Activated B cell treated with CpG ODN at 0.5 μM for 24 hours (primary cell): Measurements from ENCODE around the gene ADAM8. TPM values are rescaled to one million over a fixed set of nuclear protein-coding genes. Genes with fewer than 3 reads are reported as not detected.
A peak's percentile ranks its signal among the peaks of the same experiment; 100 is the strongest.

Experiments used
- ATAC-seq: fragments of 200-7000 bp; cut with Tn5 transposase; one replicate; pipeline ENCODE4 v1.10.0; 2021; ENCODE audit warnings: low read depth, mild to moderate bottlenecking, moderate library complexity
- CTCF ChIA-PET: fragments of 350-600 bp; sonication (Branson Sonifier 250); formaldehyde crosslinking; loops from one replicate; lab custom pipeline; 2021; ENCODE audit warnings: antibody characterized with exemption; lab: Charles Lee
- POLR2A ChIA-PET: fragments of 350-600 bp; sonication (Branson Sonifier 250); formaldehyde crosslinking; loops from one replicate; lab custom pipeline; 2021; ENCODE audit warnings: antibody characterized with exemption; lab: Charles Lee
- DNase-seq: peaks from one replicate; pipeline ENCODE4 v3.0.0; 2022
- H3K27ac Mint-ChIP-seq: one replicate; pipeline ENCODE4 v1.8.0; 2020; ENCODE audit warnings: mixed read lengths
- H3K27me3 Mint-ChIP-seq: one replicate; pipeline ENCODE4 v1.8.0; 2021; ENCODE audit warnings: mixed read lengths
- H3K36me3 Mint-ChIP-seq: one replicate; pipeline ENCODE4 v1.8.0; 2021; ENCODE audit warnings: low read depth, mixed read lengths
- H3K4me1 Mint-ChIP-seq: one replicate; pipeline ENCODE4 v1.8.0; 2021; ENCODE audit warnings: mixed read lengths
- H3K4me3 Mint-ChIP-seq: one replicate; pipeline ENCODE4 v1.8.0; 2020; ENCODE audit warnings: mild to moderate bottlenecking, mixed read lengths
- H3K9me3 Mint-ChIP-seq: one replicate; pipeline ENCODE4 v1.8.0; 2020; ENCODE audit warnings: mixed read lengths
- intact Hi-C: fragments of 100-400 bp; cut with micrococcal nuclease; formaldehyde crosslinking; loops from one replicate; pipeline ENCODE4 v1.15.1; 2024
- total RNA-seq: library from RNA; stranded (reverse); gene quantifications from 2 replicates; pipeline ENCODE4 v1.2.3, GENCODE V29; 2022
- TF ChIP-seq, protein P1 (sequence below): fragments of 200-600 bp; IDR thresholded peaks from one replicate; pipeline ENCODE4 v1.8.0; 2022; ENCODE audit warnings: antibody characterized with exemption, mild to moderate bottlenecking

Gene ADAM8
- total RNA-seq, 1 donor from 2014 or later, result 152 TPM

GRCh38 chr10:133306097-133306476 lies 29.4 kb upstream of the ADAM8 start:
- H3K4me3 Mint-ChIP-seq, result peak overlapping the region; percentile 35
- POLR2A ChIA-PET, result interaction anchor here (1.0 kb wide), 1 partner anchor 31 kb away, joined by 4 read pairs; no protein-coding TSS in a partner anchor
- TF ChIP-seq, protein P1, sequence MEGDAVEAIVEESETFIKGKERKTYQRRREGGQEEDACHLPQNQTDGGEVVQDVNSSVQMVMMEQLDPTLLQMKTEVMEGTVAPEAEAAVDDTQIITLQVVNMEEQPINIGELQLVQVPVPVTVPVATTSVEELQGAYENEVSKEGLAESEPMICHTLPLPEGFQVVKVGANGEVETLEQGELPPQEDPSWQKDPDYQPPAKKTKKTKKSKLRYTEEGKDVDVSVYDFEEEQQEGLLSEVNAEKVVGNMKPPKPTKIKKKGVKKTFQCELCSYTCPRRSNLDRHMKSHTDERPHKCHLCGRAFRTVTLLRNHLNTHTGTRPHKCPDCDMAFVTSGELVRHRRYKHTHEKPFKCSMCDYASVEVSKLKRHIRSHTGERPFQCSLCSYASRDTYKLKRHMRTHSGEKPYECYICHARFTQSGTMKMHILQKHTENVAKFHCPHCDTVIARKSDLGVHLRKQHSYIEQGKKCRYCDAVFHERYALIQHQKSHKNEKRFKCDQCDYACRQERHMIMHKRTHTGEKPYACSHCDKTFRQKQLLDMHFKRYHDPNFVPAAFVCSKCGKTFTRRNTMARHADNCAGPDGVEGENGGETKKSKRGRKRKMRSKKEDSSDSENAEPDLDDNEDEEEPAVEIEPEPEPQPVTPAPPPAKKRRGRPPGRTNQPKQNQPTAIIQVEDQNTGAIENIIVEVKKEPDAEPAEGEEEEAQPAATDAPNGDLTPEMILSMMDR, result no peak
- H3K27ac Mint-ChIP-seq, result peak overlapping the region; percentile 76
- ATAC-seq, result no peak
- H3K9me3 Mint-ChIP-seq, result no peaks in the 10 kb centered on the region
- peaks cover 32% of the 10 kb centered on the region for H3K36me3 Mint-ChIP-seq
- DNase-seq, result no peak
- CTCF ChIA-PET, result interaction anchor here (1.4 to 1.5 kb wide), 2 partner anchors 30 to 31 kb away, joined by 3 read pairs; partner anchors contain the start of gene ADAM8
- no peaks in the 10 kb centered on the region for H3K27me3 Mint-ChIP-seq
- intact Hi-C loops, result loop anchor here (2.0 to 5.0 kb wide), 2 partner anchors 69 to 999 kb away; partner anchors contain the start of genes STK32C and VENTX
- peaks cover 35% of the 10 kb centered on the region for H3K4me1 Mint-ChIP-seq

DNA sequence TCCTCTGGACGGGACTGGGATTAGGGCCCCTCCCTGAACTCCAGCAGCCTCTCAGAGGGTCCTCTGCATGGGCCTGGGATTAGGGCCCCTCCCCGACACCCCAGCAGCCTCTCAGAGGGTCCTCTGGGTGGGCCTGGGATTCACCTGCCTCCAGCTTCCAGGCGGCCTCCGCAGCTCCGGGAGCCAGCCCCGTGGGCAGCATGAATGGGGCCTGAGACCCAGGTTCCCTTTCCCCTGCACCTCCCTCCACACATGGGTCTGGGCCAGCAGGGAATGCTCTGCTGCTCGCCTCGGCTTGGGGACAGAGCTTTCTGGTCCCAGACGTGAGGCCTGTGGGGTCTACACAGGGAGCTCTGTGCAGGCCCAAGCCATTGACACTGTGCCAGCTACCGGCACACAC lies 26.5 kb upstream of the ADAM8 start:
- Mint-ChIP-seq H3K4me3 (no peak overlapping the region), H3K4me1 (peaks cover 35% of the 10 kb centered on the region), H3K9me3 (no peaks in the 10 kb centered on the region), H3K36me3 (peaks cover 49% of the 10 kb centered on the region), H3K27ac (no peak overlapping the region), H3K27me3 (no peaks in the 10 kb centered on the region)
- intact Hi-C loops, result no loop called here
- no peak for ATAC-seq
- DNase-seq, result no peak
- ChIA-PET CTCF (no interaction called here), POLR2A (no interaction called here)
- TF ChIP-seq, protein P1, result no peak

DNA sequence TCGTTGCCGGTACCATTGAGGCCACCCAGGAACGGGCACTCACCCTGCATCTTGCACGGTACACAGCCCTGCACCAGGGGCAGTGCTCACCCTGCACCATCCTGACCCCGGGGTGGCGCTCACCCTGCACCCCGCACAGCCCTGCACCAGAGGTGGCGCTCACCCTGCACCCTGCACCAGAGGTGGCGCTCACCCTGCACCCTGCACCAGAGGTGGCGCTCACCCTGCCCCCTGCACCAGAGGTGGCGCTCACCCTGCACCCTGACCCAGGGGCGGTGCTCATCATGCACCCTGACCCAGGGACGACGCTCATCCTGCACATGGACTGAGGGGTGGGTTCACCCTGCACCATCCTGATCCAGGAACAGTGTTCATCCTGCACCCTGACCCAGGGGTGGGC lies 25.6 kb upstream of the ADAM8 start:
- Mint-ChIP-seq H3K36me3 (peaks cover 53% of the 10 kb centered on the region), H3K4me1 (peaks cover 27% of the 10 kb centered on the region), H3K9me3 (no peaks in the 10 kb centered on the region), H3K27me3 (no peaks in the 10 kb centered on the region), H3K27ac (no peak overlapping the region), H3K4me3 (no peak overlapping the region)
- ChIA-PET POLR2A (interaction anchor here (0.6 kb wide), 1 partner anchor 34 kb away, joined by 4 read pairs; the partner anchor contains the start of gene CALY), CTCF (no interaction called here)
- DNase-seq (no peak), ATAC-seq (no peak)
- intact Hi-C loops, result no loop called here
- TF ChIP-seq, protein P1, result no peak

DNA sequence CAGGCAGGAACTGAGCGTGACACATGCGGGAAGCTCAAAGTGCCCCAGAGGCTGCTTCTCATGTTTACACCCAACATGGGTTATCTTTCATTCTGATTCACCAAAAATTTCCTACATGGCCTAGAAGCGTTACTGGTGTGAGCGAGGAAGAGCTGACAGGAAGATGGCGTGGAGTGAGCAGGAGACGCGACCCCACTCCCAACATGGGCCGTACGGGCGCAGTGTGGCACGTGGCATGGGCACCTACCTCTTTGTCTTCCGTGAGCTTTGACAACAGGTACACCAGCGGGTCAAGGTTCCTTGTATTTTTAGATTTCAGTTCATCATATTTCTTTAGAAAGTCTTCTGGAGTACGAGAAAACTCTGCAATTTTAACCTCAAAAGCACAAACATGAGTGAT lies 23.1 kb upstream of the ADAM8 start:
- peaks cover 71% of the 10 kb centered on the region for H3K36me3 Mint-ChIP-seq
- H3K27me3 Mint-ChIP-seq, result no peaks in the 10 kb centered on the region
- CTCF ChIA-PET, result no interaction called here
- intact Hi-C loops, result no loop called here
- DNase-seq (no peak), ATAC-seq (no peak)
- peaks cover 5% of the 10 kb centered on the region for H3K4me1 Mint-ChIP-seq
- POLR2A ChIA-PET, result no interaction called here
- H3K27ac Mint-ChIP-seq, result no peak overlapping the region
- TF ChIP-seq, protein P1, result no peak
- no peaks in the 10 kb centered on the region for H3K9me3 Mint-ChIP-seq
- no peak overlapping the region for H3K4me3 Mint-ChIP-seq

- TF ChIP-seq, protein P1, result no peak
- H3K27ac Mint-ChIP-seq, result no peak overlapping the region
- intact Hi-C loops, result no loop called here
- ChIA-PET CTCF (no interaction called here), POLR2A (no interaction called here)
- H3K4me3 Mint-ChIP-seq, result no peak overlapping the region
- no peaks in the 10 kb centered on the region for H3K9me3 Mint-ChIP-seq
- H3K36me3 Mint-ChIP-seq, result peaks cover 74% of the 10 kb centered on the region
- DNase-seq (no peak), ATAC-seq (no peak)
- no peaks in the 10 kb centered on the region for H3K27me3 Mint-ChIP-seq
- H3K4me1 Mint-ChIP-seq, result peaks cover 3% of the 10 kb centered on the region
These were observed 22.6 kb upstream of the ADAM8 start for GRCh38 chr10:133299224-133299623.
